H1 (cell line): ENCODE results near the gene ALG14. TPM values are rescaled to one million over a fixed set of nuclear protein-coding genes. Genes with fewer than 3 reads are reported as not detected.

Source experiments
- CTCF ChIA-PET: fragments of 300-600 bp; sonication (Branson Sonifier 250); formaldehyde crosslinking; loops from one replicate; lab custom pipeline; 2021; ENCODE audit not compliant: partially characterized antibody; lab: Charles Lee
- POLR2A ChIA-PET: fragments of 300-600 bp; sonication (Branson Sonifier 250); formaldehyde crosslinking; loops from one replicate; lab custom pipeline; 2021; ENCODE audit warnings: inconsistent platforms; ENCODE audit not compliant: partially characterized antibody; lab: Charles Lee
- DNase-seq, 2 experiments: peaks; one replicate each; pipeline versions ENCODE4 v3.0.0 to v3.0.0-alpha.2; 2010 to 2022; ENCODE audit warnings: low spot score in 2 of 2, low read depth in 1 of 2, mixed read lengths in 1 of 2
- FAIRE-seq: peaks from 2 replicates; lab custom pipeline; 2011; peaks lifted over from hg19 to GRCh38; lab: Jason Lieb, UNC
- H2AFZ ChIP-seq: 2 replicates; pipeline ENCODE4 v1.8.1; 2012; ENCODE audit warnings: low read length, inconsistent platforms
- H2AK5ac ChIP-seq: 2 replicates; pipeline ENCODE4 v1.6.1; 2013; ENCODE audit warnings: low read depth, low read length
- H2BK120ac ChIP-seq: replicated peaks from 2 replicates; pipeline ENCODE3; 2013; ENCODE audit warnings: low read depth, low read length, inconsistent platforms
- H2BK12ac ChIP-seq: 2 replicates; pipeline ENCODE4 v1.6.1; 2013; ENCODE audit warnings: low read depth, low read length
- H2BK15ac ChIP-seq: 2 replicates; pipeline ENCODE4 v1.6.1; 2013; ENCODE audit warnings: low read length
- H2BK20ac ChIP-seq: 2 replicates; pipeline ENCODE4 v1.6.1; 2013; ENCODE audit warnings: low read length
- H2BK5ac ChIP-seq: 2 replicates; pipeline ENCODE4 v1.6.1; 2013; ENCODE audit warnings: low read depth, low read length
- H3K14ac ChIP-seq: 2 replicates; pipeline ENCODE4 v1.6.1; 2013; ENCODE audit warnings: inconsistent platforms; ENCODE audit not compliant: insufficient read length
- H3K18ac ChIP-seq: 2 replicates; pipeline ENCODE4 v1.6.1; 2013; ENCODE audit warnings: low read length; ENCODE audit errors: extremely low read depth
- H3K23ac ChIP-seq: 2 replicates; pipeline ENCODE4 v1.6.1; 2013; ENCODE audit warnings: inconsistent platforms; ENCODE audit not compliant: insufficient read length
- H3K23me2 ChIP-seq: 2 replicates; pipeline ENCODE4 v1.6.1; 2013; ENCODE audit warnings: low read depth, low read length
- H3K27ac ChIP-seq: 2 replicates; pipeline ENCODE4 v1.6.1; 2011; ENCODE audit warnings: low read depth, low read length, inconsistent platforms
- H3K27me3 ChIP-seq, 4 experiments: replicated peaks in 1 of 4; 1 replicate in 1 of 4; 2 replicates in 3 of 4; pipeline versions ENCODE4 v1.6.1 to v1.8.1; 2011 to 2013; ENCODE audit warnings: low read length in 3 of 4, mild to moderate bottlenecking in 3 of 4, inconsistent platforms in 2 of 4, mixed read lengths in 2 of 4, moderate library complexity in 1 of 4; ENCODE audit not compliant: control insufficient read depth in 3 of 4, insufficient read depth in 3 of 4; ENCODE audit errors: extremely low read depth in 1 of 4
- H3K36me3 ChIP-seq, 4 experiments: 2 replicates each; pipeline versions ENCODE4 v1.6.1 to v1.8.1; 2011 to 2013; ENCODE audit warnings: mild to moderate bottlenecking in 4 of 4, low read length in 3 of 4, moderate library complexity in 2 of 4, control low read depth in 1 of 4, inconsistent platforms in 1 of 4; ENCODE audit not compliant: insufficient read depth in 4 of 4, control insufficient read depth in 2 of 4
- H3K4ac ChIP-seq: replicated peaks from 2 replicates; pipeline ENCODE3; 2013; ENCODE audit warnings: low read length, low read depth, mixed read lengths, inconsistent platforms; ENCODE audit not compliant: insufficient read length
- H3K4me1 ChIP-seq, 4 experiments: replicated peaks in 1 of 4; 1 replicate in 1 of 4; 2 replicates in 3 of 4; pipeline versions ENCODE4 v1.6.1 to v1.8.1; 2011 to 2013; ENCODE audit warnings: low read length in 3 of 4, inconsistent platforms in 2 of 4, mixed read lengths in 1 of 4; ENCODE audit not compliant: insufficient read depth in 4 of 4, control insufficient read depth in 3 of 4
- H3K4me2 ChIP-seq, 2 experiments: 2 replicates each; pipeline versions ENCODE4 v1.6.1 to v1.8.1; 2011 to 2013; ENCODE audit warnings: low read depth in 2 of 2, low read length in 2 of 2, control low read depth in 1 of 2, inconsistent platforms in 1 of 2, mild to moderate bottlenecking in 1 of 2; ENCODE audit not compliant: insufficient read depth in 1 of 2
- H3K4me3 ChIP-seq, 4 experiments: fragments of 200-600, 300-600 bp in 1 of 4; sonication (generic), shearing (Covaris generic), sonication (Bioruptor Twin) in 1 of 4; 2 replicates each; pipeline versions ENCODE4 v1.5.1 to v1.8.1; 2011 to 2016; ENCODE audit warnings: low read length in 4 of 4, low read depth in 3 of 4, control low read depth in 2 of 4, inconsistent platforms in 2 of 4, mild to moderate bottlenecking in 2 of 4, mixed read lengths in 1 of 4, moderate library complexity in 1 of 4; ENCODE audit not compliant: insufficient read depth in 2 of 4; ENCODE audit errors: extremely low read depth in 1 of 4
- H3K56ac ChIP-seq: replicated peaks from 2 replicates; pipeline ENCODE3; 2013; ENCODE audit warnings: low read depth, mild to moderate bottlenecking, mixed read lengths, low read length, inconsistent platforms; ENCODE audit not compliant: insufficient read length
- H3K79me1 ChIP-seq: 2 replicates; pipeline ENCODE4 v1.6.1; 2013; ENCODE audit warnings: low read depth, low read length, control low read depth
- H3K79me2 ChIP-seq, 2 experiments: 2 replicates each; pipeline versions ENCODE4 v1.6.1 to v1.8.1; 2012 to 2013; ENCODE audit warnings: low read length in 2 of 2, mild to moderate bottlenecking in 2 of 2, inconsistent platforms in 1 of 2; ENCODE audit not compliant: insufficient read depth in 2 of 2, control insufficient read depth in 1 of 2
- H3K9ac ChIP-seq, 4 experiments: replicated peaks in 1 of 4; 1 replicate in 1 of 4; 2 replicates in 3 of 4; pipeline versions ENCODE4 v1.6.1 to v1.8.1; 2011 to 2013; ENCODE audit warnings: low read depth in 3 of 4, low read length in 3 of 4, control low read depth in 2 of 4, mild to moderate bottlenecking in 2 of 4, moderate library complexity in 2 of 4, inconsistent platforms in 1 of 4; ENCODE audit errors: extremely low read depth in 1 of 4
- H3K9me3 ChIP-seq, 2 experiments: 2 replicates each; pipeline versions ENCODE4 v1.6.1 to v1.8.1; 2012 to 2013; ENCODE audit warnings: mild to moderate bottlenecking in 2 of 2, moderate library complexity in 2 of 2, control low read depth in 1 of 2, inconsistent platforms in 1 of 2, low read depth in 1 of 2, low read length in 1 of 2, mixed read lengths in 1 of 2; ENCODE audit not compliant: insufficient read depth in 2 of 2
- H4K20me1 ChIP-seq, 2 experiments: replicated peaks in 1 of 2; 2 replicates each; pipeline versions ENCODE3 to v1.8.1; 2011 to 2013; ENCODE audit warnings: inconsistent platforms in 2 of 2, low read length in 2 of 2, mild to moderate bottlenecking in 1 of 2; ENCODE audit not compliant: insufficient read depth in 2 of 2, control insufficient read depth in 1 of 2
- H4K5ac ChIP-seq: 2 replicates; pipeline ENCODE4 v1.6.1; 2013; ENCODE audit warnings: low read length, low read depth, mixed read lengths, inconsistent platforms; ENCODE audit not compliant: insufficient read length
- H4K8ac ChIP-seq: 2 replicates; pipeline ENCODE4 v1.8.0; 2013; ENCODE audit warnings: mild to moderate bottlenecking, moderate library complexity, low read length, inconsistent platforms; ENCODE audit not compliant: insufficient read depth; ENCODE audit errors: extremely low read depth
- H4K91ac ChIP-seq: replicated peaks from 2 replicates; pipeline ENCODE3; 2013; ENCODE audit warnings: low read length, mixed read lengths, inconsistent platforms; ENCODE audit not compliant: insufficient read length
- SIX5 ChIP-seq: IDR thresholded peaks from 2 replicates; pipeline ENCODE4 v1.6.1; 2011; ENCODE audit warnings: mild to moderate bottlenecking, low read depth, low read length
- WGBS, 2 experiments: shearing (Covaris generic) in 1 of 2; methylation state at CpG; one replicate each; pipeline versions ENCODE4 v1.1.6 to v1.1.7; 2013 to 2015; ENCODE audit warnings: low lambda C conversion rate in 2 of 2, mixed read lengths in 2 of 2, inconsistent platforms in 1 of 2, low coverage in 1 of 2, missing lambda C conversion rate in 1 of 2; ENCODE audit not compliant: insufficient replicate concordance in 2 of 2, insufficient coverage in 1 of 2, insufficient read length in 1 of 2; ENCODE audit errors: extremely low coverage in 1 of 2, missing lambda C conversion rate in 1 of 2; 5-methylcytosine and 5-hydroxymethylcytosine counted together
- polyA plus RNA-seq, 7 experiments: library from polyadenylated mRNA; depleted of rRNA in 3 of 7; stranded (reverse) in 5 of 7; unstranded in 2 of 7; fragments of >200 nt in 5 of 7; fragments of 200-250 nt in 2 of 7; gene quantifications; 1 replicate in 5 of 7; 2 replicates in 1 of 7; 4 replicates in 1 of 7; pipeline versions ENCODE4 v1.2.1 to v1.2.3, GENCODE V29; 2011 to 2013; ENCODE audit warnings: missing spikeins in 2 of 7, mixed read lengths in 2 of 7
- total RNA-seq: library from RNA; stranded (reverse); fragmentation: NEBNext Ultra II Directional; extraction: Animal tissue kit (Norgen Biotek cat#: 25700); gene quantifications from 2 replicates; pipeline ENCODE4 v1.2.1, GENCODE V29; 2021

Gene ALG14
- total and polyA plus RNA-seq, 2 of the 8 experiments (the other 6 are each of a cell fraction or from before 2014, with no cell fraction given) = 0.95 to 1.3 TPM

DNA sequence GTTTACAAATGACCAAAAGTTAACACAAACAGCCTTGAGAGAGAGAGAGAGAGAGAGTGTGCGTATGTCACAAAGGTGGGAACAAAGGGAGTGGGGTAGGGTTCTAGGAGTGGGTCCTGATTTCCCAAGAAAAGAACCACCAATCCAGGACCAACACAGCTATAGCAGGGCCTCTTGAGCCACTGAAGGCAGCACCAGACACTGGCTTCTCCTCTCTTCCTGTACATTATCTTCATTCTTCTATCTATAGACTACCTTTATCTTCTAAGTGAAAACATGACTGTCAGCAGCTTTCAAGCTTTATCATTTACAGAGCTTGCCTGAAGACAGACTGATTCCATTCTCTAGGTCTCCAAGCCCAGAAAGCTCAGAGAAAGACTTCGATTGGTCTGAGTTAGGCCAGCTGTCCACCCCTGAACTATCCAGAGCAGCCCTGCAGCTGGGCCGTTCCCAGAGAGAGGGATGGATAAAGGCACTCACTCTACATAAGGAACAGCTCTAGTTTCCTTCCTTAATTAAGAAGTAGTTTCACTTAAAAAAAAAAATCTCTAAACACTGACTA, 11.2 kb downstream of the ALG14 start:
- ChIA-PET CTCF (interaction anchor here (1.0 to 2.0 kb wide), 5 partner anchors 8 to 207 kb away, joined by 3 to 6 read pairs (median 5); partner anchors contain the start of gene RWDD3), POLR2A (interaction anchor here (0.5 to 0.9 kb wide), 2 partner anchors 10 to 274 kb away, joined by 3 read pairs; no protein-coding TSS in a partner anchor)
- no peak overlapping the region for H3K56ac ChIP-seq
- no peak overlapping the region for H3K4ac ChIP-seq
- H2BK12ac ChIP-seq = no peak overlapping the region
- no peak overlapping the region for H2AFZ ChIP-seq
- no peak for TF ChIP-seq SIX5
- H3K4me3 ChIP-seq = no peak overlapping the region
- no peak overlapping the region for H3K23ac ChIP-seq
- no peaks in the 10 kb centered on the region for H3K4me1 ChIP-seq
- H3K14ac ChIP-seq = no peak overlapping the region
- DNase-seq (no peak), FAIRE-seq (no peak)
- H3K27ac ChIP-seq = no peak overlapping the region
- H2BK5ac ChIP-seq = no peak overlapping the region
- H3K23me2 ChIP-seq = no peaks in the 10 kb centered on the region
- no peak overlapping the region for H3K18ac ChIP-seq
- no peak overlapping the region for H2BK15ac ChIP-seq
- no peak overlapping the region for H4K5ac ChIP-seq
- no peaks in the 10 kb centered on the region for H3K36me3 ChIP-seq
- H3K79me2 ChIP-seq = no peaks in the 10 kb centered on the region
- no peaks in the 10 kb centered on the region for H3K9me3 ChIP-seq
- H4K91ac ChIP-seq = no peak overlapping the region
- H4K8ac ChIP-seq = no peak overlapping the region
- WGBS, 2 experiments = 89% methylated on average over 3 of the region's 3 CpGs; no CpG with 5 or more reads in 1 of the 2 experiments
- no peaks in the 10 kb centered on the region for H4K20me1 ChIP-seq
- H3K27me3 ChIP-seq = no peaks in the 10 kb centered on the region
- H3K4me2 ChIP-seq = no peak overlapping the region
- H2BK20ac ChIP-seq = no peak overlapping the region
- no peaks in the 10 kb centered on the region for H3K79me1 ChIP-seq
- H3K9ac ChIP-seq = no peak overlapping the region
- no peak overlapping the region for H2BK120ac ChIP-seq
- H2AK5ac ChIP-seq = no peak overlapping the region
